Endothelial cell of umbilical vein (primary cell): Measurements from ENCODE around the gene STK32C. TPM values are rescaled to one million over a fixed set of nuclear protein-coding genes. Genes with fewer than 3 reads are reported as not detected.

ENCODE experiments used
- BruUV-seq: library from RNA; stranded (reverse); fragments of 400-500 nt; replicated peaks from 2 replicates; lab custom pipeline; 2021; lab: Mats Ljungman, UMichigan
- CTCF ChIA-PET: fragments of 300-600, 350-600 bp; sonication (Branson Sonifier 250); formaldehyde crosslinking; loops from one replicate; lab custom pipeline; 2021; ENCODE audit warnings: antibody characterized with exemption, inconsistent platforms; lab: Charles Lee
- POLR2A ChIA-PET: fragments of 300-600, 350-600 bp; sonication (Branson Sonifier 250); formaldehyde crosslinking; loops from one replicate; lab custom pipeline; 2021; ENCODE audit warnings: antibody characterized with exemption, inconsistent platforms; lab: Charles Lee
- DNase-seq: peaks from one replicate; pipeline ENCODE4 v3.0.0-alpha.2; 2011; ENCODE audit warnings: low read depth, low spot score
- FAIRE-seq: peaks from 2 replicates; lab custom pipeline; 2011; peaks lifted over from hg19 to GRCh38; lab: Jason Lieb, UNC
- H2AFZ ChIP-seq: 2 replicates; pipeline ENCODE4 v1.6.0; 2012; ENCODE audit warnings: low read depth, low read length, control low read depth, inconsistent platforms
- H3K27ac ChIP-seq: 2 replicates; pipeline ENCODE4 v1.5.1; 2011; ENCODE audit warnings: low read depth, mild to moderate bottlenecking, control low read depth, low read length, moderate library complexity; ENCODE audit not compliant: insufficient read depth
- H3K27me3 ChIP-seq, 2 experiments: 2 replicates each; pipeline versions ENCODE4 v1.6.0 to v1.6.1; 2011; ENCODE audit warnings: low read length in 2 of 2, mixed read lengths in 1 of 2; ENCODE audit not compliant: control insufficient read depth in 2 of 2, insufficient read depth in 2 of 2
- H3K36me3 ChIP-seq, 2 experiments: 2 replicates in 1 of 2; 3 replicates in 1 of 2; pipeline ENCODE4 v1.5.1; 2011; ENCODE audit warnings: low read length in 2 of 2, mild to moderate bottlenecking in 1 of 2, moderate library complexity in 1 of 2; ENCODE audit not compliant: control insufficient read depth in 2 of 2, insufficient read depth in 2 of 2; ENCODE audit errors: extremely low read depth in 1 of 2
- H3K4me1 ChIP-seq: 3 replicates; pipeline ENCODE4 v1.5.1; 2011; ENCODE audit warnings: mild to moderate bottlenecking, low read length; ENCODE audit not compliant: control insufficient read depth, insufficient read depth; ENCODE audit errors: extremely low read depth
- H3K4me2 ChIP-seq: 2 replicates; pipeline ENCODE4 v1.6.1; 2011; ENCODE audit warnings: low read length, control low read depth, mixed read lengths; ENCODE audit not compliant: insufficient read depth
- H3K4me3 ChIP-seq, 3 experiments: fragments of 200-600 bp in 1 of 3; sonication (generic), shearing (Covaris generic) in 1 of 3; replicated peaks in 1 of 3; 2 replicates each; pipeline ENCODE4 v1.5.1; 2011 to 2016; ENCODE audit warnings: control low read depth in 3 of 3, low read length in 3 of 3, mild to moderate bottlenecking in 2 of 3, inconsistent platforms in 1 of 3, low read depth in 1 of 3, moderate library complexity in 1 of 3; ENCODE audit not compliant: insufficient read depth in 1 of 3
- H3K79me2 ChIP-seq: 2 replicates; pipeline ENCODE4 v1.6.0; 2012; ENCODE audit warnings: low read length, inconsistent platforms; ENCODE audit not compliant: control insufficient read depth, insufficient read depth
- H3K9ac ChIP-seq: replicated peaks from 2 replicates; pipeline ENCODE3; 2011; ENCODE audit warnings: low read length, control low read depth; ENCODE audit not compliant: insufficient read depth; ENCODE audit errors: extremely low read depth
- H3K9me1 ChIP-seq: replicated peaks from 3 replicates; pipeline ENCODE4 v1.6.0; 2011; ENCODE audit warnings: mild to moderate bottlenecking, low read length; ENCODE audit not compliant: control insufficient read depth, insufficient read depth; ENCODE audit errors: extremely low read depth
- H3K9me3 ChIP-seq: replicated peaks from 2 replicates; pipeline ENCODE4 v1.5.1; 2012; ENCODE audit warnings: low read length, inconsistent platforms; ENCODE audit not compliant: control insufficient read depth, insufficient read depth
- H4K20me1 ChIP-seq: replicated peaks from 2 replicates; pipeline ENCODE3; 2011; ENCODE audit warnings: mild to moderate bottlenecking, low read length; ENCODE audit not compliant: control insufficient read depth, insufficient read depth; ENCODE audit errors: extremely low read depth
- EZH2 ChIP-seq: IDR thresholded peaks from 2 replicates; pipeline ENCODE4 v1.6.1; 2012; ENCODE audit warnings: borderline replicate concordance, low read depth, mild to moderate bottlenecking, moderate library complexity, low read length, inconsistent platforms; ENCODE audit not compliant: severe bottlenecking
- FOS ChIP-seq: IDR thresholded peaks from 2 replicates; pipeline ENCODE4 v1.6.1; 2011; ENCODE audit warnings: mild to moderate bottlenecking, low read length, moderate library complexity, borderline replicate concordance; ENCODE audit not compliant: insufficient read depth
- GATA2 ChIP-seq: IDR thresholded peaks from 2 replicates; pipeline ENCODE4 v1.7.0; 2011; ENCODE audit warnings: low read depth, mild to moderate bottlenecking, moderate library complexity, mixed read lengths, low read length; ENCODE audit not compliant: insufficient read length, insufficient read depth
- JUN ChIP-seq: IDR thresholded peaks from 2 replicates; pipeline ENCODE4 v1.6.1; 2011; ENCODE audit warnings: borderline replicate concordance, low read depth; ENCODE audit not compliant: insufficient read length, insufficient read depth
- MYC ChIP-seq: IDR thresholded peaks from one replicate; pipeline ENCODE4 v1.6.1; 2011; ENCODE audit warnings: mild to moderate bottlenecking, low read depth, low read length
- POLR2A ChIP-seq: IDR thresholded peaks from 2 replicates; pipeline ENCODE4 v1.6.1; 2012; ENCODE audit warnings: low read depth, mild to moderate bottlenecking, control low read depth, low read length
- POLR2AphosphoS5 ChIP-seq: IDR thresholded peaks from 2 replicates; pipeline ENCODE4 v1.6.1; 2012; ENCODE audit warnings: low read depth, mild to moderate bottlenecking, control low read depth, low read length, moderate library complexity; ENCODE audit not compliant: insufficient read depth
- dilution Hi-C: fragments of 300-500 bp; cut with MboI; formaldehyde crosslinking; loops from one replicate; pipeline ENCODE4 v1.15.0; 2019; ENCODE audit warnings: low sequenced_read_pairs; ENCODE audit not compliant: extremely low pct_ligation_motif_present
- intact Hi-C: fragments of 100-400 bp; cut with micrococcal nuclease; formaldehyde crosslinking; loops from one replicate; pipeline ENCODE4 v1.10.0; 2022
- polyA plus RNA-seq, 4 experiments: library from polyadenylated mRNA; depleted of rRNA in 3 of 4; stranded (reverse) in 3 of 4; unstranded in 1 of 4; fragments of >200 nt; gene quantifications; 2 replicates each; pipeline versions ENCODE4 v1.2.1 to v1.2.3, GENCODE V29; 2011 to 2012; ENCODE audit warnings: missing spikeins in 1 of 4
- total RNA-seq: library from RNA; stranded (reverse); gene quantifications from 2 replicates; pipeline ENCODE4 v1.2.3, GENCODE V29; 2021
- TF ChIP-seq, protein P1 (sequence below), 2 donors: IDR thresholded peaks; 1 replicate in 1 of 2; 2 replicates in 1 of 2; pipeline ENCODE4 v1.5.1; 2011; ENCODE audit warnings: low read length in 2 of 2, mild to moderate bottlenecking in 2 of 2, moderate library complexity in 2 of 2, control low read depth in 1 of 2, inconsistent platforms in 1 of 2, low read depth in 1 of 2; ENCODE audit not compliant: insufficient read depth in 1 of 2; ENCODE audit errors: extremely low read depth in 1 of 2
- TF ChIP-seq, protein P2 (sequence below): IDR thresholded peaks from 2 replicates; pipeline ENCODE4 v1.6.1; 2011; ENCODE audit not compliant: insufficient read depth, insufficient read length

The STK32C gene
- total and polyA plus RNA-seq, 2 donors (not counting 3 experiments of a cell fraction or from before 2014, with no cell fraction given), result 5.4 to 14.1 TPM

DNA sequence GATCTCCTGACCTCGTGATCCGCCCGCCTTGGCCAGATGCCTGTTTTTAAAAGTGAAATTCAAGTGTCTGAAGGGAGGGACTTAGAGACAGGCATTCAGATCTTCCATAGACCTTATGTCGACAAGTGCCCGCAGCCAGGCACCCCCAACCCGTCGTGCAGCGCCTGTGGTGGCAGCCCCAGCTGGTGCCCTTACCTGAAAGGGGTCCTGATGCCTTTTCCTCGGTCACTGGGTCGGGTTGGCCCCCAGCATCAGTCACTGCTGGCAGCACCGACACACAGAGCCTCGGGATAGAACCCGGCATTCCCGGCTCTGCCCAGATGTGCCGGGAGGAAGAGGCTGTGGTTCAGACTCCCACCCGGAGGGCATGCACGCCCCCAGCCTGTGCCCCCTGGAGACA, 47.5 kb upstream of the STK32C start:
- TF ChIP-seq GATA2 (no peak), POLR2A (no peak), POLR2AphosphoS5 (no peak), JUN (no peak), EZH2 (no peak), MYC (no peak), FOS (no peak)
- TF ChIP-seq, protein P1, sequence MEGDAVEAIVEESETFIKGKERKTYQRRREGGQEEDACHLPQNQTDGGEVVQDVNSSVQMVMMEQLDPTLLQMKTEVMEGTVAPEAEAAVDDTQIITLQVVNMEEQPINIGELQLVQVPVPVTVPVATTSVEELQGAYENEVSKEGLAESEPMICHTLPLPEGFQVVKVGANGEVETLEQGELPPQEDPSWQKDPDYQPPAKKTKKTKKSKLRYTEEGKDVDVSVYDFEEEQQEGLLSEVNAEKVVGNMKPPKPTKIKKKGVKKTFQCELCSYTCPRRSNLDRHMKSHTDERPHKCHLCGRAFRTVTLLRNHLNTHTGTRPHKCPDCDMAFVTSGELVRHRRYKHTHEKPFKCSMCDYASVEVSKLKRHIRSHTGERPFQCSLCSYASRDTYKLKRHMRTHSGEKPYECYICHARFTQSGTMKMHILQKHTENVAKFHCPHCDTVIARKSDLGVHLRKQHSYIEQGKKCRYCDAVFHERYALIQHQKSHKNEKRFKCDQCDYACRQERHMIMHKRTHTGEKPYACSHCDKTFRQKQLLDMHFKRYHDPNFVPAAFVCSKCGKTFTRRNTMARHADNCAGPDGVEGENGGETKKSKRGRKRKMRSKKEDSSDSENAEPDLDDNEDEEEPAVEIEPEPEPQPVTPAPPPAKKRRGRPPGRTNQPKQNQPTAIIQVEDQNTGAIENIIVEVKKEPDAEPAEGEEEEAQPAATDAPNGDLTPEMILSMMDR (IDR thresholded peaks at IDR 0.05; ENCODE audit: extremely low read depth in 1 of 2, insufficient read depth in 1 of 2, low read depth in 1 of 2, low read length in 2 of 2), result no peak
- TF ChIP-seq, protein P2, sequence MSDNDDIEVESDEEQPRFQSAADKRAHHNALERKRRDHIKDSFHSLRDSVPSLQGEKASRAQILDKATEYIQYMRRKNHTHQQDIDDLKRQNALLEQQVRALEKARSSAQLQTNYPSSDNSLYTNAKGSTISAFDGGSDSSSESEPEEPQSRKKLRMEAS, result no peak
- Histone ChIP-seq H3K36me3 (peaks cover 0 to 3% of the 10 kb centered on the region in 2 experiments), H3K27me3 (no peaks in the 10 kb centered on the region), H3K4me2 (no peak overlapping the region), H3K4me3 (no peak overlapping the region), H3K27ac (no peak overlapping the region), H3K9me1 (no peaks in the 10 kb centered on the region), H3K9me3 (no peaks in the 10 kb centered on the region), H2AFZ (no peak overlapping the region), H3K79me2 (no peaks in the 10 kb centered on the region), H3K4me1 (no peaks in the 10 kb centered on the region), H4K20me1 (no peaks in the 10 kb centered on the region), H3K9ac (no peak overlapping the region)
- BruUV-seq, result no TSS peak
- intact Hi-C loops, result no loop called here
- ChIA-PET CTCF (interaction anchor here (1.0 to 1.9 kb wide), 2 partner anchors 12 to 136 kb away, joined by 3 to 4 read pairs; no protein-coding TSS in a partner anchor), POLR2A (no interaction called here)
- DNase-seq (no peak), FAIRE-seq (no peak)
- dilution Hi-C loops, result no loop called here
